ENCODE results near the gene SKAP2.

The SKAP2 gene

GRCh38 chr7:26653430-26654399 is 210.7 kb downstream of the SKAP2 start:
- DNase-seq = no peak

GRCh38 chr7:26652401-26653100 is 211.8 kb downstream of the SKAP2 start:
- TF ChIP-seq POLR2A (IDR thresholded peaks at IDR 0.05; ENCODE audit: low read length) (no peak), GATA1 (IDR thresholded peaks at IDR 0.05; ENCODE audit: low read depth, low read length) (no peak)
- DNase-seq = no peak

More at GRCh38 chr7:26653430-26654399, 210.7 kb downstream of the SKAP2 start:
- TF ChIP-seq POLR2A (IDR thresholded peaks at IDR 0.05; ENCODE audit: low read length) (no peak), GATA1 (IDR thresholded peaks at IDR 0.05; ENCODE audit: low read depth, low read length) (no peak)

- no peak for DNase-seq
Observed at GRCh38 chr7:26650103-26650502, 214.3 kb downstream of the SKAP2 start.

GRCh38 chr7:26649388-26649787 is 215.0 kb downstream of the SKAP2 start:
- DNase-seq = no peak
- no peak for TF ChIP-seq GATA1 (IDR thresholded peaks at IDR 0.05; ENCODE audit: low read depth, low read length)
- TF ChIP-seq POLR2A (IDR thresholded peaks at IDR 0.05; ENCODE audit: low read length) = no peak

More at GRCh38 chr7:26650103-26650502, 214.3 kb downstream of the SKAP2 start:
- TF ChIP-seq POLR2A (IDR thresholded peaks at IDR 0.05; ENCODE audit: low read length) = no peak

- TF ChIP-seq GATA1 (IDR thresholded peaks at IDR 0.05; ENCODE audit: low read depth, low read length) (no peak), POLR2A (IDR thresholded peaks at IDR 0.05; ENCODE audit: low read length) (no peak)
- no peak for DNase-seq
Observed at GRCh38 chr7:26648554-26648953, 215.8 kb downstream of the SKAP2 start.

- TF ChIP-seq GATA1 (IDR thresholded peaks at IDR 0.05; ENCODE audit: low read depth, low read length) = no peak
- TF ChIP-seq POLR2A (IDR thresholded peaks at IDR 0.05; ENCODE audit: low read length) = no peak
- no peak for DNase-seq
Observed at GRCh38 chr7:26646336-26647048, 217.9 kb downstream of the SKAP2 start.

- DNase-seq = no peak
- TF ChIP-seq POLR2A (IDR thresholded peaks at IDR 0.05; ENCODE audit: low read length) = no peak
- no peak for TF ChIP-seq GATA1 (IDR thresholded peaks at IDR 0.05; ENCODE audit: low read depth, low read length)
Observed at GRCh38 chr7:26645121-26645520, 219.3 kb downstream of the SKAP2 start.

- DNase-seq = no peak
- no peak for TF ChIP-seq POLR2A (IDR thresholded peaks at IDR 0.05; ENCODE audit: low read length)
- TF ChIP-seq GATA1 (IDR thresholded peaks at IDR 0.05; ENCODE audit: low read depth, low read length) = no peak
Observed at GRCh38 chr7:26642416-26642815, 222.0 kb downstream of the SKAP2 start.

GRCh38 chr7:26639695-26640094 is 224.7 kb downstream of the SKAP2 start:
- TF ChIP-seq POLR2A (IDR thresholded peaks at IDR 0.05; ENCODE audit: low read length) (no peak), GATA1 (IDR thresholded peaks at IDR 0.05; ENCODE audit: low read depth, low read length) (no peak)
- DNase-seq = no peak

GRCh38 chr7:26639111-26639510 is 225.3 kb downstream of the SKAP2 start:
- no peak for DNase-seq
- no peak for TF ChIP-seq POLR2A (IDR thresholded peaks at IDR 0.05; ENCODE audit: low read length)
- no peak for TF ChIP-seq GATA1 (IDR thresholded peaks at IDR 0.05; ENCODE audit: low read depth, low read length)

GRCh38 chr7:26638140-26638539 is 226.2 kb downstream of the SKAP2 start:
- TF ChIP-seq GATA1 (IDR thresholded peaks at IDR 0.05; ENCODE audit: low read depth, low read length) (no peak), POLR2A (IDR thresholded peaks at IDR 0.05; ENCODE audit: low read length) (no peak)
- no peak for DNase-seq

GRCh38 chr7:26637610-26638009 is 226.8 kb downstream of the SKAP2 start:
- no peak for DNase-seq
- no peak for TF ChIP-seq GATA1 (IDR thresholded peaks at IDR 0.05; ENCODE audit: low read depth, low read length)
- no peak for TF ChIP-seq POLR2A (IDR thresholded peaks at IDR 0.05; ENCODE audit: low read length)

- TF ChIP-seq GATA1 (IDR thresholded peaks at IDR 0.05; ENCODE audit: low read depth, low read length) (no peak), POLR2A (IDR thresholded peaks at IDR 0.05; ENCODE audit: low read length) (no peak)
- DNase-seq = no peak
Observed at GRCh38 chr7:26636808-26637207, 227.6 kb downstream of the SKAP2 start.

GRCh38 chr7:26633557-26633956 is 230.8 kb downstream of the SKAP2 start:
- TF ChIP-seq GATA1 (IDR thresholded peaks at IDR 0.05; ENCODE audit: low read depth, low read length) = no peak
- TF ChIP-seq POLR2A (IDR thresholded peaks at IDR 0.05; ENCODE audit: low read length) = no peak
- no peak for DNase-seq

Data from erythroblast (primary cell).